Activated gamma-delta T cell treated with Interleukin-2 at 50 U/mL for 16 hours (primary cell): Measurements from ENCODE around the gene SNX9.
"Not testable (repeated sequence)": the region's sequence is repeated elsewhere in the genome, so short reads cannot be mapped to it uniquely, and the experiment has no call there.

Source experiments
- DNase-seq: peaks from one replicate; pipeline ENCODE4 v3.0.0-alpha.2; 2020

Gene SNX9

DNA sequence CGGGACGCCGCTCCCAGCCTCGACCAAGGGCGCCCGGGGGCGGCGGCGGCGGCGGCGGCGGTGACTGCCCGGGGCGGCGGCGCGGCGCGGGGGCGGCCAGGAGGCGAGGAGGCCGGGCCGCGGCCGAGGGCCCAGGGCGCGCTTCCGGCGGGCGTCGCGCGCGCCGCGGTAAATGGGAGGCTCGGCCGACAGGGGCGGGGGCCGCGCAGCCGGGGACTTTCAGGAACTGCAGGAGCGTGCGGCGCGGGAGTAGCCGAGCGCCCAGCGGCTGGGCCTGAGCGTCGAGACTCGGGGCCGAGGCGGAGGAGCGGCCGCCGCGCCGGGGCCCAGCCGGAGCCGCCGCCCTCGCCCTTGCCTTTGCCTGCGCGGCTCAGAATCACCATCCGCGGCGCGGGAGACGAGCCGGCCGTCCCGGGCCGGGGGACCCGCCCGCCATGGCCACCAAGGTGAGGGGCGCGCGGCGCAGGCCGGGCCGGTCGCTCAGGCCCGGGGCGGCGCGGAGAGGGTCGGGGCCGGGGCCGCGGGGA is at the start of gene SNX9:
SNX9 (plus strand) TSS at position 246 of the 527 bp plus-strand sequence; CDS start at position 435, 189 bp downstream.
- peak; percentile 45 for DNase-seq

DNA sequence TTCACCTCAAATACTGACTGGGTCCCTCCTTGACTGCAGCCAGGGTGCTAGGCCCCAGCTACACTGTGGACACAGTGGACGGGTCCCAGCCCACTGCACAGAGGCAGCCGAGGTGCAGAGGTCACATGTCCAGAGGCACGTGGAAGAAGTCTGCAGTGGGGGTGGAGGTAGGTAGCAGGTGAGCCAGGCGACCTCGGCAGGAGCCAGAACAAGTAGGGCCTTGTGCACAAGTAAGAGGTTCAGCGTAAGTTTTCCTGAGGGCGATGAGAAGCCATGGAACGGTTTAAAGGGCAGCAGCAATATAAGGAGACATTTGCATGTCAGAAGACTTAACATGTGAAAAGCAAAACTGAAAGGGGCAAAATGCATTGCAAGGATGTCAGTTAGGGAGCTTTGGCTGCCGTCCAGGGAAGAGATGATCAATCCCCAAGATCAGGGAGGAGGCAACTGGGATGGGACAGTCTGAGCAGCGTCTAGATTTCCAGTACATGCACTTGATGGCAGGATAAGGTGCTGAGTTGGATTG is 49.7 kb upstream of the SNX9 start:
- no peak for DNase-seq

- no peak for DNase-seq
Measured at GRCh38 chr6:157774153-157775135, 48.6 kb upstream of the SNX9 start.

GRCh38 chr6:157775376-157775775 is 47.7 kb upstream of the SNX9 start:
- no peak for DNase-seq

- DNase-seq: no peak
Measured at GRCh38 chr6:157777344-157777743, 45.7 kb upstream of the SNX9 start.

GRCh38 chr6:157778719-157779118 is 44.3 kb upstream of the SNX9 start:
- no peak for DNase-seq

GRCh38 chr6:157779705-157780604 is 43.1 kb upstream of the SNX9 start:
- no peak for DNase-seq

DNA sequence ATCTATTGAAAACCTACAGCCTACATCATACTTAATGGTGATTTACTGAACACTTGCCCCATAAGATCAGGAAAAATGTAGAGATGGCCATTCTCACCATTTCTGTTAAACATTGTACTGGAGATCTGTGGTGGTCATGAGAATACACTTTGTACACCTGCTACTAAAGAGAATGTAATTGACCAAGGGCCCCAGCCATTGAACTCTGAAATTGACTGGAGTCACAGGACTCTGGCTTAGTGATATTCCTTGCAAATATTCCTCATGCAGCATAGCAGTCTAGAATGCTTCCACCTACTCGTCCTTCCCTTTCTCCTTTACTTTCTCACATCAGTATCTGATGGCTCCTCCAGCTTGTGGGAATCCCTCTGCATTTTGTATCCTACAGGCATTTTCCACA is 37.4 kb upstream of the SNX9 start:
- DNase-seq: no peak

DNA sequence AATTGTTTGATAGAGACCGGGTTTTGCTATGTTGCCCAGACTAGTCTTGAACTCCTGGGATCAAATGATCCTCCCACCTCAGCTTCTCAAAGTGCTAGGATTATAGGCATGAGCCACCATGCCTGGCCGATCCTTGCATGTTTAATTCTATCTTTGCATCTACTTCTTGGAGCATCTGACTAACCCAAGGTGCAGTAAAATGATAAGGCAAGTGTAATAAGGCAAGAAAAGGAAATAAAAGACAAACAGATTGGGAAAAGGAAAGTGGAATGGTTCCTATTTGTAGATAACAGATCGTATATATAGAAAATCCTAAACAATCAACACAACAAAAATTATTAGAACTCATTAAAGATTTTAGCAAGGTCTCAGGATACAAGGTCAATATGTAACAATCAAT is 36.8 kb upstream of the SNX9 start:
- no peak for DNase-seq

GRCh38 chr6:157787080-157787479 is 36.0 kb upstream of the SNX9 start:
- no peak for DNase-seq

- no peak for DNase-seq
Measured at GRCh38 chr6:157788180-157788579, 34.9 kb upstream of the SNX9 start.

DNA sequence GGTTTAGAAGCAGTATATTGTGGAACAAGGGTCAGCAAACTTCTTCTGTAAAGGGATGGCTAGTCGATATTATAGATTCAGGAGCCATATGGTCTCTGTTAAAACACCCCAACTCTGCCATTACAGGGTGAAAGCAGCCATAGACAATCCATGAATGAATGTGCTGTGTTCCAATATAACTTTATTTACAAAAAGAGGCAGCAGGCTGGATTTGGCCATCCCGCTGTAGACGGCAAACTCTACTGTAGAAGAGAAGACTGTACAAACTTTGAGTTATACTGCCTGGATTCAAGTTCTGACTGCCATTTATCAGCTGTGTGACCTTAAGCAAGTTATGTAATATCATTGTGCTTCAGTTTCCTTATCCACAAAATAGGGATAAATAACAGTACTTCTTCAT is 33.7 kb upstream of the SNX9 start:
- DNase-seq: no peak

- no peak for DNase-seq
Measured at GRCh38 chr6:157789861-157790260, 33.2 kb upstream of the SNX9 start.

- no peak for DNase-seq
Measured at GRCh38 chr6:157790548-157791160, 32.4 kb upstream of the SNX9 start.

GRCh38 chr6:157791450-157791849 is 31.6 kb upstream of the SNX9 start:
- DNase-seq: no peak

- no peak for DNase-seq
Measured at GRCh38 chr6:157792671-157793070, 30.4 kb upstream of the SNX9 start.

GRCh38 chr6:157794012-157794411 is 29.0 kb upstream of the SNX9 start:
- not testable (repeated sequence) for DNase-seq

DNA sequence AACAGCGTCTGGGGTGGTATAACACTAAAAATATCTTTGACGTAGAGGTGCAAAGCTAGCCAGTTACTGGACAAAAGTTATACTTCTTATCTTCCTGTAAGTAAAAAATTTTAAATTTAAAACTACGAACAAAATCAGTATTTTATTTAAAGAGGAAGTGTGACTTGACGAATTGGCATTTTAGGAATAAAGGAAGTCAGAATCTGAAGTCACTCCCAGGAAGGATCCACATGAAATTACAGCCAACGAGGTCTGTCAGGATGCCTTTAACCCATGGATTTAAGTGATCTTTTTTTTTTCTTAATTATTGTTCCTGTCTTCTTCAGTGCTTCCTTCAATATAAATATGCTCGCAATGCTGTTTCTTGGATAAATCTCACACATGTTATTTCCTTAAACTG is 27.2 kb upstream of the SNX9 start:
- no peak for DNase-seq

DNA sequence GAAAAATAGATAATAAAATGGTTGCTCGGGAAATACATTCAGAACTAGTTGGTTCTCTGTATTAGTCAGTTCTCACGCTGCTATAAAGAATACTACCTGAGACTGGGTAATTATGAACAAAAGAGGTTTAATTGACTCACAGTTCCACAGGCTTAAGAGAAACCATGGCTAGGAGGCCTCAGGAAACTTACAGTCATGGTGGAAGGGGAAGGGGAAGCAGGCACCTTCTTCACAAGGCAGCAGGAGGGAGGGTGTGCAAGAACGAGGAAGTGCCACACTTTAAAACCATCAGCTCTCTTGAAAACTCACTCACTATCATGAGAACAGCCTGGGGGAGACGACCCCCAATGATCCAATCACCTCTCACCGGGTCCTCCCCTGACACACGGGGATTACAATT is 24.2 kb upstream of the SNX9 start:
- no peak for DNase-seq

DNA sequence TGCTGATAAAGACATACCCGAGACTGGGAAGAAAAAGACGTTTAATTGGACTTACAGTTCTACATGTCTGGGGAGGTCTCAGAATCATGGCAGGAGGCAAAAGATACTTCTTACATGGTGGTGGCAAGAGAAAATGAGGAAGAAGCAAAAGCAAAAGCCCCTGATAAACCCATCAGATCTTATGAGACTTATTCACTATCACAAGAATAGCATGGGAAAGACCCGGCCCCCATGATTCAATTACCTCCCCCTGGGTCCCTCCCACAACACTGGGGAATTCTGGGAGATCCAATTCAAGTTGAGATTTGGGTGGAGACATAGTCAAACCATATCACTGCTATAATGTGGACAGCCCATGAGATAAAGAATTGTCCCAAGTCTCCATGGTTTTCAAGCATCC is 23.5 kb upstream of the SNX9 start:
- DNase-seq: not testable (repeated sequence)

DNA sequence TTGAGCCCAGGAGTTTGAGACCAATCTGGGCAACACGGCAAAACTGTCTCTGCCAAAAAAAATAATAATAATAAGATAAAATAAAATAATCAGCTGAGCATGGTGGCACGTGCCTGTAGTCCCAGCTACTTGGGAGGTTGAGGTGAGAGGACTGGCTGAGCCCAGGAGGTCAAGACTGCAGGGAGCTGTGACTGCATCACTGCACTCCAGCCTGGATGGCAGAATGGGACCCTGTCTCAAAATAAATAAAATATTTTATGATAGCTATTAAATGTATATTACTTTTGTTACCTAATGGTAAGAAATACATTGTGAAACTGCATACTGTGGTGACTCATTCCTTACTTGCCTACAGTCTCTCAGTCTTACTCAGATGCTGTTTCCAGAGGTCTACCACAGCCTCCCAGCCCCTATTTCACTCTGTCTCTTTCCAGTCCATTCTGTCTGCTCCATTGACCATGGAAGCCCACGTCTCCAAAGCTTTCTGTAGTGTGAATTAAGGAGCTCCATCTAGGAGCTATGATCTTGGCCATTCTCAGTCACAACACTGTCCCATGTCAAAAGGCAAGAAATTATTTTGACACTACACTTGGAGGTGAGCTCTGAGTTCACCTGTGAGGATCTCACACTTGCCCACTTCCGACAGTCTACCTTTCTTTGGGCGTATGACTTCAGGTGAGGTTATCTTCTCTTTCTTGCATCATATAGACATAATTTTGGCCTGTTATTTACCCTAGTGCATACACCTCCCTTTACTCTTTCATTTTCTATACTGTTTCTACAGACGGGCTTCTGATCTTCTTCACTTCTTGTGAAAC is 22.4 kb upstream of the SNX9 start:
- no peak for DNase-seq
